T-cell (primary cell): Measurements from ENCODE around the gene CLEC12A. TPM values are rescaled to one million over a fixed set of nuclear protein-coding genes. Genes with fewer than 3 reads are reported as not detected.

Experiments used
- ATAC-seq, 4 experiments: fragments of 200-7000 bp in 3 of 4; fragments of 150-1000 bp in 1 of 4; cut with Tn5 transposase; replicated peaks in 1 of 4; 1 replicate in 3 of 4; 2 replicates in 1 of 4; pipeline ENCODE4 v1.10.0; 2021; ENCODE audit warnings: moderate library complexity in 3 of 4, mild to moderate bottlenecking in 2 of 4, moderate number of reproducible peaks in 1 of 4
- CTCF ChIA-PET, 2 donors: fragments of 300-600 bp; sonication (Branson Sonifier 250); formaldehyde crosslinking; loops; one replicate each; lab custom pipeline; 2022; ENCODE audit warnings: antibody characterized with exemption in 2 of 2; lab: Charles Lee
- POLR2A ChIA-PET, 2 donors: fragments of 300-600 bp; sonication (Branson Sonifier 250); formaldehyde crosslinking; loops; one replicate each; lab custom pipeline; 2022; ENCODE audit warnings: antibody characterized with exemption in 2 of 2; lab: Charles Lee
- DNase-seq, 35 experiments: peaks; one replicate each; pipeline versions ENCODE4 v3.0.0 to v3.0.0-alpha.2; 2013 to 2023
- H3K27ac ChIP-seq: one replicate; pipeline ENCODE4 v1.5.1; 2013; ENCODE audit warnings: low read length
- H3K27me3 ChIP-seq, 2 experiments: replicated peaks in 1 of 2; 1 replicate in 1 of 2; 2 replicates in 1 of 2; pipeline versions ENCODE4 v1.6.1 to v1.7.0; 2013; ENCODE audit warnings: low read length in 1 of 2, mixed read lengths in 1 of 2; ENCODE audit not compliant: control insufficient read depth in 2 of 2, insufficient read depth in 2 of 2; ENCODE audit errors: extremely low read depth in 1 of 2
- H3K36me3 ChIP-seq, 2 donors: 1 replicate in 1 of 2; 2 replicates in 1 of 2; pipeline versions ENCODE4 v1.6.1 to v1.7.0; 2013; ENCODE audit warnings: low read length in 1 of 2; ENCODE audit not compliant: control insufficient read depth in 2 of 2, insufficient read depth in 1 of 2; ENCODE audit errors: extremely low read depth in 1 of 2
- H3K4me1 ChIP-seq, 2 experiments: 1 replicate in 1 of 2; 2 replicates in 1 of 2; pipeline versions ENCODE4 v1.6.1 to v1.7.0; 2013; ENCODE audit warnings: low read length in 2 of 2, mixed read lengths in 1 of 2; ENCODE audit not compliant: insufficient read depth in 2 of 2, control insufficient read depth in 1 of 2; ENCODE audit errors: extremely low read depth in 1 of 2
- H3K4me3 ChIP-seq, 2 donors: 1 replicate in 1 of 2; 2 replicates in 1 of 2; pipeline versions ENCODE4 v1.5.1 to v1.7.0; 2013; ENCODE audit warnings: mild to moderate bottlenecking in 2 of 2, low read length in 1 of 2, moderate library complexity in 1 of 2; ENCODE audit not compliant: control insufficient read depth in 1 of 2; ENCODE audit errors: extremely low read depth in 1 of 2
- H3K9me3 ChIP-seq: 2 replicates; pipeline ENCODE4 v1.7.0; 2013
- H3K27ac Mint-ChIP-seq, 2 donors: one replicate each; pipeline ENCODE4 v1.8.0; 2020 to 2021; ENCODE audit warnings: mild to moderate bottlenecking in 2 of 2, mixed read lengths in 2 of 2
- H3K27me3 Mint-ChIP-seq, 2 donors: one replicate each; pipeline ENCODE4 v1.8.0; 2021 to 2022; ENCODE audit warnings: mixed read lengths in 2 of 2
- H3K36me3 Mint-ChIP-seq: one replicate; pipeline ENCODE4 v1.8.0; 2021; ENCODE audit warnings: mixed read lengths
- H3K4me1 Mint-ChIP-seq, 3 donors: one replicate each; pipeline ENCODE4 v1.8.0; 2020 to 2022; ENCODE audit warnings: mixed read lengths in 3 of 3, mild to moderate bottlenecking in 1 of 3
- H3K4me3 Mint-ChIP-seq, 3 donors: one replicate each; pipeline ENCODE4 v1.8.0; 2020 to 2022; ENCODE audit warnings: mild to moderate bottlenecking in 3 of 3, mixed read lengths in 3 of 3, moderate library complexity in 3 of 3
- H3K9me3 Mint-ChIP-seq, 3 donors: one replicate each; pipeline ENCODE4 v1.8.0; 2020 to 2022; ENCODE audit warnings: mixed read lengths in 3 of 3
- WGBS: methylation state at CpG from one replicate; pipeline ENCODE4 v1.1.5; 2013; ENCODE audit warnings: missing lambda C conversion rate; ENCODE audit not compliant: insufficient coverage; 5-methylcytosine and 5-hydroxymethylcytosine counted together
- total RNA-seq, 35 experiments: library from RNA in 6 of 35; stranded (reverse) in 6 of 35; fragments of 120-200 nt in 1 of 35; gene quantifications; one replicate each; pipeline versions ENCODE4 v1.2.1 to v1.2.4 and lab custom pipeline; 2013 to 2026

Gene CLEC12A
- total RNA-seq, 5 donors from 2014 or later (not counting 1 experiment from before 2014, with no cell fraction given) = 0.26 TPM; not detected in 4

GRCh38 chr12:9957834-9958233, 13.4 kb upstream of the CLEC12A start:
- H3K9me3 Mint-ChIP-seq = no peaks in the 10 kb centered on the region
- no peaks in the 10 kb centered on the region for H3K36me3 Mint-ChIP-seq
- H3K4me1 Mint-ChIP-seq = peaks cover 35 to 45% (median 37%) of the 10 kb centered on the region in 3 donors
- peak overlapping the region in 1 of 3 donors; percentile 28 for H3K4me3 Mint-ChIP-seq
- POLR2A ChIA-PET = no interaction called here
- Histone ChIP-seq H3K27ac (no peak overlapping the region), H3K4me3 (no peak overlapping the region), H3K36me3 (no peaks in the 10 kb centered on the region), H3K9me3 (no peaks in the 10 kb centered on the region), H3K4me1 (peaks cover 18 to 33% of the 10 kb centered on the region in 2 experiments), H3K27me3 (no peaks in the 10 kb centered on the region)
- peak in 1 of 35 experiments; percentile 37 for DNase-seq
- CTCF ChIA-PET = no interaction called here
- no peaks in the 10 kb centered on the region for H3K27me3 Mint-ChIP-seq
- ATAC-seq = peak; percentile 48 to 80 (median 72)
- H3K27ac Mint-ChIP-seq = peak overlapping the region in 1 of 2 donors; percentile 11

- peaks cover 18 to 30% of the 10 kb centered on the region in 2 experiments for H3K4me1 ChIP-seq
- POLR2A ChIA-PET = no interaction called here
- H3K4me3 Mint-ChIP-seq = no peak overlapping the region
- CTCF ChIA-PET = interaction anchor here in 1 of 2 donors (0.8 kb wide), 1 partner anchor 38 kb away, joined by 3 read pairs; the partner anchor contains the start of gene CLEC1B
- H3K27me3 ChIP-seq = no peaks in the 10 kb centered on the region
- DNase-seq (no peak), ATAC-seq (no peak)
- WGBS = no CpG with 5 or more reads among the region's 5 CpGs
- no peaks in the 10 kb centered on the region for H3K36me3 Mint-ChIP-seq
- H3K27ac ChIP-seq = no peak overlapping the region
- no peaks in the 10 kb centered on the region for H3K9me3 Mint-ChIP-seq
- no peaks in the 10 kb centered on the region for H3K27me3 Mint-ChIP-seq
- no peaks in the 10 kb centered on the region for H3K36me3 ChIP-seq
- H3K27ac Mint-ChIP-seq = no peak overlapping the region
- H3K9me3 ChIP-seq = no peaks in the 10 kb centered on the region
- H3K4me3 ChIP-seq = no peak overlapping the region
- H3K4me1 Mint-ChIP-seq = peaks cover 33 to 44% (median 35%) of the 10 kb centered on the region in 3 donors
These were observed 10.6 kb upstream of the CLEC12A start for GRCh38 chr12:9960590-9960989.

GRCh38 chr12:9961106-9961505, 10.1 kb upstream of the CLEC12A start:
- ChIA-PET CTCF (interaction anchor here in 1 of 2 donors (0.8 kb wide), 1 partner anchor 38 kb away, joined by 3 read pairs; the partner anchor contains the start of gene CLEC1B), POLR2A (no interaction called here)

GRCh38 chr12:9961901-9962300, 9.3 kb upstream of the CLEC12A start:
- DNase-seq (no peak), ATAC-seq (no peak)
- Histone ChIP-seq H3K9me3 (no peaks in the 10 kb centered on the region), H3K36me3 (no peaks in the 10 kb centered on the region), H3K4me3 (no peak overlapping the region), H3K4me1 (peaks cover 18 to 21% of the 10 kb centered on the region in 2 experiments), H3K27me3 (no peaks in the 10 kb centered on the region), H3K27ac (no peak overlapping the region)
- no peaks in the 10 kb centered on the region for H3K36me3 Mint-ChIP-seq
- POLR2A ChIA-PET = interaction anchor here in 1 of 2 donors (0.6 kb wide), 1 partner anchor 680 kb away, joined by 6 read pairs; no protein-coding TSS in a partner anchor
- H3K27ac Mint-ChIP-seq = no peak overlapping the region
- H3K4me1 Mint-ChIP-seq = peaks cover 24 to 34% (median 27%) of the 10 kb centered on the region in 3 donors
- WGBS = no CpG with 5 or more reads among the region's 3 CpGs
- no peak overlapping the region for H3K4me3 Mint-ChIP-seq
- H3K9me3 Mint-ChIP-seq = peaks cover 0 to 2% (median 0%) of the 10 kb centered on the region in 3 donors
- CTCF ChIA-PET = no interaction called here
- H3K27me3 Mint-ChIP-seq = no peaks in the 10 kb centered on the region

More at GRCh38 chr12:9961106-9961505, 10.1 kb upstream of the CLEC12A start:
- Histone ChIP-seq H3K9me3 (no peaks in the 10 kb centered on the region), H3K4me1 (peaks cover 18 to 27% of the 10 kb centered on the region in 2 experiments), H3K27ac (no peak overlapping the region), H3K36me3 (no peaks in the 10 kb centered on the region), H3K27me3 (no peaks in the 10 kb centered on the region), H3K4me3 (no peak overlapping the region)
- no peak for DNase-seq
- no CpG with 5 or more reads among the region's 3 CpGs for WGBS
- Mint-ChIP-seq H3K9me3 (no peaks in the 10 kb centered on the region), H3K36me3 (no peaks in the 10 kb centered on the region), H3K27ac (no peak overlapping the region), H3K4me3 (no peak overlapping the region), H3K27me3 (no peaks in the 10 kb centered on the region), H3K4me1 (peaks cover 30 to 39% (median 31%) of the 10 kb centered on the region in 3 donors)
- ATAC-seq = no peak

- WGBS = no CpG with 5 or more reads among the region's 2 CpGs
- Mint-ChIP-seq H3K9me3 (peaks cover 0 to 3% (median 0%) of the 10 kb centered on the region in 3 donors), H3K27ac (no peak overlapping the region), H3K36me3 (peaks cover 3% of the 10 kb centered on the region), H3K27me3 (peaks cover 2 to 6% of the 10 kb centered on the region in 2 donors), H3K4me1 (no peaks in the 10 kb centered on the region), H3K4me3 (no peak overlapping the region)
- ChIA-PET POLR2A (interaction anchor here in 1 of 2 donors (0.6 kb wide), 1 partner anchor 107 kb away, joined by 3 read pairs; no protein-coding TSS in a partner anchor), CTCF (no interaction called here)
- Histone ChIP-seq H3K4me3 (no peak overlapping the region), H3K36me3 (no peaks in the 10 kb centered on the region), H3K27ac (no peak overlapping the region), H3K4me1 (no peaks in the 10 kb centered on the region), H3K27me3 (no peaks in the 10 kb centered on the region), H3K9me3 (no peaks in the 10 kb centered on the region)
- ATAC-seq = no peak
- no peak for DNase-seq
These were observed 1.5 kb upstream of the CLEC12A start for GRCh38 chr12:9969673-9970072.

GRCh38 chr12:9973949-9974348, 2.7 kb downstream of the CLEC12A start:
- no peaks in the 10 kb centered on the region for H3K4me1 Mint-ChIP-seq
- H3K27ac Mint-ChIP-seq = no peak overlapping the region
- H3K4me1 ChIP-seq = no peaks in the 10 kb centered on the region
- H3K4me3 Mint-ChIP-seq = no peak overlapping the region
- peaks cover 6 to 12% (median 7%) of the 10 kb centered on the region in 3 donors for H3K9me3 Mint-ChIP-seq
- no peaks in the 10 kb centered on the region for H3K36me3 ChIP-seq
- H3K27me3 Mint-ChIP-seq = peaks cover 6 to 15% of the 10 kb centered on the region in 2 donors
- no peaks in the 10 kb centered on the region for H3K9me3 ChIP-seq
- no peak for DNase-seq
- no peaks in the 10 kb centered on the region for H3K27me3 ChIP-seq
- H3K36me3 Mint-ChIP-seq = peaks cover 3% of the 10 kb centered on the region
- ChIA-PET CTCF (no interaction called here), POLR2A (no interaction called here)
- no peak overlapping the region for H3K4me3 ChIP-seq
- ATAC-seq = no peak
- no CpG with 5 or more reads among the region's 1 CpG for WGBS
- H3K27ac ChIP-seq = no peak overlapping the region
